GM12892 (cell line): ENCODE results near the gene SNRNP25.

ENCODE experiments used
- POLR2AphosphoS5 ChIP-seq: IDR thresholded peaks from 2 replicates; pipeline ENCODE4 v1.6.1; 2011; ENCODE audit warnings: low read depth, low read length, control low read depth
- TAF1 ChIP-seq: IDR thresholded peaks from 2 replicates; pipeline ENCODE4 v1.6.1; 2011; ENCODE audit warnings: low read depth, mild to moderate bottlenecking, control low read depth, low read length, borderline replicate concordance

DNA sequence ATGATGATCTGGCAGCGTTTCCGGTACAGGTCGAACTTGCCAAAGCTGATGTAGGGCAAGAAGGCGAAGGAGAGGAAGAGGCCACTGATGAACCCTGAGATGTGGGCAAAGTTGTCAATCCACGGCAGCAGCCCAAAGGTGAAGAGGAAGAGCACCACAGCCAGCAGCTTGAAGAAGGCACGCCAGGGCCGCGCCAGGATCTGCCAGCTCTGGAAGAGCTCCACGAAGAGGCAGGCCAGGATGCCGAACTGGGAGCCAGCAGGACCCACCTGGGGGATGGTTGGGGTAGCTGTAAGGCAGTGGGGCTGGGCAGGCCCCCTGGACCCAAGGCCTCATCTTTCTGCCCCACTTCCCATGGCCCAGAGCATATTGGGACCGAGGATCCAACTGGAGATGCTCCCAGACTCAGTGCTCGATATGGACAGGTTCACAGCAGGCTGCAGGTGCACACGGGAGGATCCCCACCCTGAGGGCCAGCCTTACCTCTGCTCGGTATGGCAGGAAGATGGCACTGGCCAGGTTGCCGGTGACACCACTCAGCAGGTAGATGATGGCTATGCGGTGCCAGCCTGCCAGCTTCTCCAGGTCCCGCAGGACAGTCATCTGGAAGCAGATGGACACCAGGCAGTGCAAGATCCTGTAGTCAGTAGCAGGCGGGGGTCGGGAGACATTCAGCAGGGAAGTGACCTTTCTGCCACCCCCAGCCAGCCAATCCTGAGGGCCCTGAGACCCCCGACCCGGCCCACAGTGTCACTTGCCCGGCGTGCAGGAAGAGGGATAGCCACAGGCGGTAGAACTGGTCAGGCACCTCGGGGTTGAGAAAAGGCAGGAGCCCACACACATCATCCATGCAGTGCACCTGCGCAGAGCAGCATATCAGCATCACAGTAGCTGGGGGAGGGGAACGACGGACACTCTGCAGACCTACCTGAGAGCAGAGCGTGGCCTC, 5.1 kb downstream of the SNRNP25 start:
- TF ChIP-seq POLR2AphosphoS5: 0 out of 2 replicates have a peak, but pooled peaks have one; percentile 26
- no peak for TF ChIP-seq TAF1
